Measurements from ENCODE around the gene ZFYVE27. TPM values are rescaled to one million over a fixed set of nuclear protein-coding genes. Genes with fewer than 3 reads are reported as not detected.

ZFYVE27 gene
- polyA plus RNA-seq, 3 donors = 6.2 to 31.1 (median 9.7) TPM

- no peaks in the 10 kb centered on the region for H3K9me3 ChIP-seq (replicated peaks in 1 of 2; ENCODE audit: control insufficient read depth in 1 of 2, insufficient read depth in 1 of 2, low read length in 2 of 2)
- no peak overlapping the region for H3K4me2 ChIP-seq (replicated peaks; ENCODE audit: extremely low read depth, low read length, poor library complexity, severe bottlenecking)
- H3K27me3 ChIP-seq (ENCODE audit: control insufficient read depth in 2 of 2, insufficient read depth in 2 of 2, low read length in 2 of 2) = no peaks in the 10 kb centered on the region
- H3K27ac Mint-ChIP-seq = no peak overlapping the region
- H3K9me3 Mint-ChIP-seq = peaks cover 0 to 1% (median 0%) of the 10 kb centered on the region in 7 donors
- no peak overlapping the region for H3K4me3 Mint-ChIP-seq
- intact Hi-C loops (cut with micrococcal nuclease) = no loop called here
- peaks cover 13 to 23% (median 15%) of the 10 kb centered on the region in 3 donors for H3K27me3 Mint-ChIP-seq (ENCODE audit: low read depth in 3 of 3)
- H3K9ac ChIP-seq (ENCODE audit: insufficient read depth, low read length, poor library complexity, severe bottlenecking) = no peak overlapping the region
- no peaks in the 10 kb centered on the region for H3K36me3 Mint-ChIP-seq
- H3K4me1 Mint-ChIP-seq = no peaks in the 10 kb centered on the region
- H3K36me3 ChIP-seq (replicated peaks in 1 of 2; ENCODE audit: control insufficient read depth in 1 of 2, insufficient read depth in 2 of 2, low read length in 2 of 2) = no peaks in the 10 kb centered on the region
- no peak overlapping the region for H2AFZ ChIP-seq (ENCODE audit: insufficient read depth, low read depth, low read length, poor library complexity, severe bottlenecking)
- TF ChIP-seq CTCF (IDR thresholded peaks at IDR 0.05) = no peak
- H3K79me2 ChIP-seq (ENCODE audit: insufficient read depth, low read length) = no peaks in the 10 kb centered on the region
- H4K20me1 ChIP-seq (ENCODE audit: insufficient read depth, low read length) = no peaks in the 10 kb centered on the region
- DNase-seq = no peak
- H3K4me3 ChIP-seq (replicated peaks in 1 of 3; ENCODE audit: low read depth in 2 of 3, low read length in 3 of 3) = no peak overlapping the region
- no peak overlapping the region for H3K27ac ChIP-seq (ENCODE audit: low read depth in 1 of 2, low read length in 2 of 2)
- H3K4me1 ChIP-seq (ENCODE audit: control insufficient read depth in 1 of 2, insufficient read depth in 2 of 2, low read length in 2 of 2) = no peaks in the 10 kb centered on the region
- 62% methylated on average over 5 of the region's 7 CpGs for WGBS (ENCODE audit: insufficient coverage)
Observed at GRCh38 chr10:97810446-97810845, 73.5 kb downstream of the ZFYVE27 start.

Other genes with a start within 250 kb of the ZFYVE27 start
- 10 to 100 TPM; 23.2 to 74.5 (median 29.2) TPM for gene MMS19, start 238.7 kb upstream of the ZFYVE27 start, polyA plus RNA-seq
- gene UBTD1, start 238.2 kb upstream of the ZFYVE27 start, polyA plus RNA-seq = 10 to 100 TPM; 17.2 to 20.0 (median 19.0) TPM
- gene ANKRD2, start 164.3 kb upstream of the ZFYVE27 start, polyA plus RNA-seq = not detected
- not detected for gene HOGA1, start 152.7 kb upstream of the ZFYVE27 start, polyA plus RNA-seq
- not detected for gene C10orf62, start 147.4 kb upstream of the ZFYVE27 start, polyA plus RNA-seq
- gene MORN4, start 103.6 kb upstream of the ZFYVE27 start, polyA plus RNA-seq = not detected
- 10 to 100 TPM in 1 of 3 donors, 1 to 10 TPM in 2; 5.8 to 16.4 (median 6.7) TPM for gene PI4K2A, start 96.5 kb upstream of the ZFYVE27 start, polyA plus RNA-seq
- 10 to 100 TPM in 1 of 3 donors, 1 to 10 TPM in 2; 2.0 to 11.2 (median 2.9) TPM for gene AVPI1, start 49.9 kb upstream of the ZFYVE27 start, polyA plus RNA-seq
- 10 to 100 TPM in 1 of 3 donors, 1 to 10 TPM in 2; 3.7 to 28.0 (median 9.2) TPM for gene MARVELD1, start 23.4 kb upstream of the ZFYVE27 start, polyA plus RNA-seq
- not detected for gene SFRP5, start 34.9 kb downstream of the ZFYVE27 start, polyA plus RNA-seq
- under 1 TPM in 1 of 3 donors, not detected in 2; 0.03 TPM for gene GOLGA7B, start 112.7 kb downstream of the ZFYVE27 start, polyA plus RNA-seq